ENCODE measurements around the gene ZNF521. TPM values are rescaled to one million over a fixed set of nuclear protein-coding genes. Genes with fewer than 3 reads are reported as not detected.

Gene ZNF521
- total RNA-seq, 2 donors from 2014 or later: 12.7 to 41.5 TPM

GRCh38 chr18:25067275-25068025 lies 284.5 kb downstream of the ZNF521 start:
- WGBS: 22% methylated on average over 5 of the region's 5 CpGs
- Histone ChIP-seq H3K4me3 (no peak overlapping the region), H3K9me3 (no peaks in the 10 kb centered on the region), H3K27me3 (replicated peaks; ENCODE audit: insufficient read depth) (no peaks in the 10 kb centered on the region), H3K27ac (no peak overlapping the region), H3K4me1 (replicated peaks) (no peaks in the 10 kb centered on the region), H3K36me3 (no peaks in the 10 kb centered on the region)
- no peak for DNase-seq (ENCODE audit: low spot score)
- intact Hi-C loops (cut with DNase I): no loop called here
- no peak for TF ChIP-seq CTCF (IDR thresholded peaks at IDR 0.05)
- TF ChIP-seq POLR2A (IDR thresholded peaks at IDR 0.05): no peak
- TF ChIP-seq POLR2AphosphoS5 (IDR thresholded peaks at IDR 0.05): no peak

- Histone ChIP-seq H3K27ac (no peak overlapping the region), H3K9me3 (no peaks in the 10 kb centered on the region), H3K27me3 (replicated peaks; ENCODE audit: insufficient read depth) (no peaks in the 10 kb centered on the region), H3K4me1 (replicated peaks) (no peaks in the 10 kb centered on the region), H3K4me3 (no peak overlapping the region), H3K36me3 (no peaks in the 10 kb centered on the region)
- TF ChIP-seq CTCF (IDR thresholded peaks at IDR 0.05) (no peak), POLR2AphosphoS5 (IDR thresholded peaks at IDR 0.05) (no peak), POLR2A (IDR thresholded peaks at IDR 0.05) (no peak)
- DNase-seq (ENCODE audit: low spot score): no peak
- intact Hi-C loops (cut with DNase I): no loop called here
- 61% methylated on average over 3 of the region's 3 CpGs for WGBS
These were observed 285.4 kb downstream of the ZNF521 start for GRCh38 chr18:25066516-25066915.

- Histone ChIP-seq H3K27me3 (replicated peaks; ENCODE audit: insufficient read depth) (no peaks in the 10 kb centered on the region), H3K4me1 (replicated peaks) (no peaks in the 10 kb centered on the region), H3K27ac (no peak overlapping the region), H3K36me3 (no peaks in the 10 kb centered on the region), H3K9me3 (no peaks in the 10 kb centered on the region), H3K4me3 (no peak overlapping the region)
- intact Hi-C loops (cut with DNase I): no loop called here
- WGBS: 100% methylated on average over 1 of the region's 1 CpG
- DNase-seq (ENCODE audit: low spot score): no peak
- no peak for TF ChIP-seq CTCF (IDR thresholded peaks at IDR 0.05)
- TF ChIP-seq POLR2A (IDR thresholded peaks at IDR 0.05): no peak
- TF ChIP-seq POLR2AphosphoS5 (IDR thresholded peaks at IDR 0.05): no peak
These were observed 289.2 kb downstream of the ZNF521 start for GRCh38 chr18:25062720-25063119.

- Histone ChIP-seq H3K4me3 (no peak overlapping the region), H3K27ac (no peak overlapping the region), H3K36me3 (no peaks in the 10 kb centered on the region), H3K4me1 (replicated peaks) (no peaks in the 10 kb centered on the region), H3K9me3 (no peaks in the 10 kb centered on the region), H3K27me3 (replicated peaks; ENCODE audit: insufficient read depth) (no peaks in the 10 kb centered on the region)
- 51% methylated on average over 2 of the region's 2 CpGs for WGBS
- intact Hi-C loops (cut with DNase I): no loop called here
- TF ChIP-seq CTCF (IDR thresholded peaks at IDR 0.05) (no peak), POLR2A (IDR thresholded peaks at IDR 0.05) (no peak), POLR2AphosphoS5 (IDR thresholded peaks at IDR 0.05) (no peak)
- no peak for DNase-seq (ENCODE audit: low spot score)
These were observed 290.6 kb downstream of the ZNF521 start for GRCh38 chr18:25061395-25061794.

DNA sequence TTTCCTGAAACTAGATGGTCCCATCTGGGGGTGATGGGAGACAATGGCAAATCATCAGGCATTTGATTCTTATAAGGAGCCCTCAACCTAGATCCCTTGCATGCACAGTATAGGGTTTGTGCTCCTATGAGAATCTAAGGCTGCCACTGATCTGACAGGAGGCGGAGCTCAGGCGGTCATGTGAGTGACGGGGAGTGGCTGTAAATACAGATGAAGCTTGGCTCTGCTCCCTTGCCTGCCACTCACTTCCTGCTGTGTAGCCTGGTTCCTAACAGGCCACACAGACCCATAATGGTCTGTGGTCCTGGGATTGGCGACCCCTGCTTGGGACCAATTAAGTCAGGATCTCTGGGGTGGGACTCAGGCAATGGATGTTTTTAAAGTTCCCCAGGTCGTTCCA lies 293.4 kb downstream of the ZNF521 start:
- Histone ChIP-seq H3K4me3 (no peak overlapping the region), H3K4me1 (replicated peaks) (no peaks in the 10 kb centered on the region), H3K36me3 (no peaks in the 10 kb centered on the region), H3K9me3 (no peaks in the 10 kb centered on the region), H3K27me3 (replicated peaks; ENCODE audit: insufficient read depth) (no peaks in the 10 kb centered on the region), H3K27ac (no peak overlapping the region)
- intact Hi-C loops (cut with DNase I): no loop called here
- 84% methylated on average over 5 of the region's 5 CpGs for WGBS
- TF ChIP-seq POLR2AphosphoS5 (IDR thresholded peaks at IDR 0.05) (no peak), CTCF (IDR thresholded peaks at IDR 0.05) (no peak), POLR2A (IDR thresholded peaks at IDR 0.05) (no peak)
- no peak for DNase-seq (ENCODE audit: low spot score)
